ENCODE data around the gene ARL6IP6. TPM values are rescaled to one million over a fixed set of nuclear protein-coding genes. Genes with fewer than 3 reads are reported as not detected.
A peak's percentile ranks its signal among the peaks of the same experiment; 100 is the strongest.
"Not testable (repeated sequence)": the region's sequence is repeated elsewhere in the genome, so short reads cannot be mapped to it uniquely, and the experiment has no call there.

The ARL6IP6 gene
- total RNA-seq, 6 experiments from 2014 or later: 9.2 to 32.0 (median 24.3) TPM

DNA sequence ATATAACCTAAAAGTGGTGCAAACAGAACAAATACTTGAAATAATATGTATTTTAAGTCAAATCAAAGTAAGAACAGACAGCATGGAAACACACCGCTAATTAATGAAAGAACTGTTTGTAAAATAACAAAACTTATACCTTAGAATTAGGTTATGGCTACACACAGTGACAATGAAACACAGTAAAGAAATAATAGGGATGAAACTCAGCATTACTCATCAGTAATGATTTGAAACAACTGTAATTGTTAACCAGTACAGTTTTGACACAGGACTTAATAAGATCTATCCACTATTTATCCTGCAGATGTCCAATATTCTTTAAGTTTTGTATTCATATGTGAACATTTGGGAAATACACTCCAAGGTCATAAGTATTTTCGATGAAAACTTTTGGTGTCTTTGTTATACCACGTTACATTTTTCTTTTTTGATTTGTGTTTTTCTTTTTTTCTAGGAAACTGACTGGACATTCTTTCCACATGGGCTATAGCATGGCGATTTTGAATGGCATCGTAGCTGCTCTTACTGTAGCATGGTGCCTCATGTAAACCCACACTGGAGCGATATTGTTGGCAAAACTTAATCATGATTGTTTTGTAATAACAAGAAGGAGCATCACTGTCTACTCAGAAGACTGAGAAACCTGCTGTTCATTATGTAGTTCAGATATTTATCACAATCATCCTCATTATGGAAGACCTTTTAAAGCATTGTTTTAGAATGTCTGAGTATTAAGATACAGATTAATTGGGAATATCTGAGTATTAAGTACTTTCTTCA is 41.1 kb downstream of the ARL6IP6 start:
- Mint-ChIP-seq H3K4me1 (ENCODE audit: low read depth) (peaks cover 24% of the 10 kb centered on the region), H3K27ac (no peak overlapping the region; the same call in 1 of the 2 replicates), H3K9me3 (no peaks in the 10 kb centered on the region), H3K36me3 (ENCODE audit: low read depth) (no peaks in the 10 kb centered on the region), H3K4me3 (no peak overlapping the region), H3K27me3 (ENCODE audit: insufficient read depth) (no peaks in the 10 kb centered on the region)
- no peak for DNase-seq
- TF ChIP-seq, protein P1, sequence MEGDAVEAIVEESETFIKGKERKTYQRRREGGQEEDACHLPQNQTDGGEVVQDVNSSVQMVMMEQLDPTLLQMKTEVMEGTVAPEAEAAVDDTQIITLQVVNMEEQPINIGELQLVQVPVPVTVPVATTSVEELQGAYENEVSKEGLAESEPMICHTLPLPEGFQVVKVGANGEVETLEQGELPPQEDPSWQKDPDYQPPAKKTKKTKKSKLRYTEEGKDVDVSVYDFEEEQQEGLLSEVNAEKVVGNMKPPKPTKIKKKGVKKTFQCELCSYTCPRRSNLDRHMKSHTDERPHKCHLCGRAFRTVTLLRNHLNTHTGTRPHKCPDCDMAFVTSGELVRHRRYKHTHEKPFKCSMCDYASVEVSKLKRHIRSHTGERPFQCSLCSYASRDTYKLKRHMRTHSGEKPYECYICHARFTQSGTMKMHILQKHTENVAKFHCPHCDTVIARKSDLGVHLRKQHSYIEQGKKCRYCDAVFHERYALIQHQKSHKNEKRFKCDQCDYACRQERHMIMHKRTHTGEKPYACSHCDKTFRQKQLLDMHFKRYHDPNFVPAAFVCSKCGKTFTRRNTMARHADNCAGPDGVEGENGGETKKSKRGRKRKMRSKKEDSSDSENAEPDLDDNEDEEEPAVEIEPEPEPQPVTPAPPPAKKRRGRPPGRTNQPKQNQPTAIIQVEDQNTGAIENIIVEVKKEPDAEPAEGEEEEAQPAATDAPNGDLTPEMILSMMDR (IDR thresholded peaks at IDR 0.05): no peak

DNA sequence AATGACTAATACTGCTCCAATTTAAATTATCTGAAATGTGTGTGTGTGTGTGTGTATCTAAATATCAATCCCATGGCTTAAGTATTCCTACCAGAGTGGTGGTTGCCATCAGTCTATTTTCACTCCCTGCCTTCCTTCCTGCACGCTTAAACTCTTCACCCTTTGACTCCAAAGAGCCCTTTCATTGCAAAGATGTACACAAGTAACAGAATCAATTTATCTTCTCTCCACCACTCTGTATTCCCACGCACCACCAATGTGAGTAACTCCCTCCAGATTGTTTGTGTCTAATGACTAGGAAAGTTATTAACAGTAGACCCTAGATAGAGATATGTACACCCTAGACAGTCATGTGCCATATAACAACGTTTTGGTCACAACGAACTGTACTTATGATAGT is 42.8 kb downstream of the ARL6IP6 start:
- Mint-ChIP-seq H3K27ac (peak overlapping the region; percentile 22), H3K4me1 (ENCODE audit: low read depth) (peaks cover 24% of the 10 kb centered on the region), H3K36me3 (ENCODE audit: low read depth) (no peaks in the 10 kb centered on the region), H3K27me3 (ENCODE audit: insufficient read depth) (no peaks in the 10 kb centered on the region), H3K9me3 (no peaks in the 10 kb centered on the region), H3K4me3 (no peak overlapping the region)
- TF ChIP-seq, protein P1 (IDR thresholded peaks at IDR 0.05): no peak
- DNase-seq: no peak

DNA sequence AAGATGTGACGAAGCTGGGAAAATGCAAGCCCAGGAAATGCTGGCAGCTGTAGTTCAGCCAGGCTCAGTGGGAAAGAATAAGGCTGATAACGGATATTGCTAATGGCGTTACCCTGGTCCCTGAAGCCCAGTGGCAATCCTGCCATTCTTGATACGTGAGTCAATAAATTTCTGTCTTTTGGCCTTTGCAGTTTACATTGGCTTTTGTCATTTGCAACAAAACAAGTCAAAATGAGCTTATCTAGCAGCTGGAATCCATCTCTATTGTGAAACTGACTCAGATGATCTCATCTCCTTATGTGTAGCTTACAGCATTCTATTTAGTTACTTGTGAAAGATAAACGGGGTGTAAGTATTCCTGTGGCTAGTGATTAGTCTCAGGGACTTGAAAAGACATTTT is 43.8 kb downstream of the ARL6IP6 start:
- Mint-ChIP-seq H3K27ac (peak overlapping the region; percentile 72), H3K4me1 (ENCODE audit: low read depth) (peaks cover 25% of the 10 kb centered on the region), H3K36me3 (ENCODE audit: low read depth) (peaks cover under 1% of the 10 kb centered on the region; the same call in 1 of the 2 replicates), H3K4me3 (peak overlapping the region; percentile 49; the same call in 1 of the 2 replicates), H3K9me3 (no peaks in the 10 kb centered on the region), H3K27me3 (ENCODE audit: insufficient read depth) (no peaks in the 10 kb centered on the region)
- DNase-seq: peak; percentile 82
- TF ChIP-seq, protein P1 (IDR thresholded peaks at IDR 0.05): no peak

DNA sequence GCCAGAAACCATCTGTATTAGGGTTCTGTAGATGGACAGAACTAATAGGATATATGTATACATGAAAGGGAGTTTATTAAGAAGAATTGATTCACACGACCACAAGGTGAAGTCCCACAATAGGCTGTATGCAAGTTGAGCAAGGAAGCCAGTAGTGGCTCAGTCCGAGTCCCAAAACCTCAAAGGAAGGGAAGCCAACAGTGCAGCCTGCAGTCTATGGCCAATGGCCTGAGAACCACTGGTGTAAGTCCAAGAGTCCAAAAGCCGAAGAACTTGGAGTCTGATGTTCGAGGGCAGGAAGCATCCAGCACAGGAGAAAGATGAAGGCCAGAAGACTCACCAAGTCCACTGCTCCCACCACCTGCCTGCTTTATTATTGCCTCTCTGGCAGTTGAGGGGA is 44.8 kb downstream of the ARL6IP6 start:
- H3K27me3 Mint-ChIP-seq (ENCODE audit: insufficient read depth); DNase-seq; H3K36me3 Mint-ChIP-seq (ENCODE audit: low read depth); H3K27ac Mint-ChIP-seq; H3K9me3 Mint-ChIP-seq; H3K4me3 Mint-ChIP-seq: not testable (repeated sequence)
- H3K4me1 Mint-ChIP-seq (ENCODE audit: low read depth): peaks cover 27% of the 10 kb centered on the region

DNA sequence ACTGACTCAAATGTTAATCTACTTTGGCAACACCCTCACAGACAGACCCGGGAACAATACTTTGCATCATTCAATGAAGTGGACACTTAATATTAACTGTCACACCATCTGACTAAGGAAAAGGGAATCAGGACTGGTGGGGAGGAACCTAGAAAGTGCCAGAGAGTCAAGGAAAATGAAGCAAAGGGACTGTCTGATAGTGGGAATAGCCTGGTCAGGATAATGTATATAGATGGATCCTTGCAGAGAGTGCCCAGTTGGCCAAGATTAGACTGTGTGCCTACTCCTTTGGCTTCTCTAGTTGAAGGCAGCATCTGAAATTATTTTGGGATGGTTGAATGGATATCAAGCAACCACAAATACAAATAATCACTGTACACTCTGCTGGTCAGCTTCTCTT is 45.2 kb downstream of the ARL6IP6 start:
- no peak for DNase-seq
- Mint-ChIP-seq H3K27me3 (ENCODE audit: insufficient read depth) (no peaks in the 10 kb centered on the region), H3K9me3 (no peaks in the 10 kb centered on the region), H3K4me1 (ENCODE audit: low read depth) (peaks cover 27% of the 10 kb centered on the region), H3K27ac (no peak overlapping the region), H3K36me3 (ENCODE audit: low read depth) (peaks cover 9% of the 10 kb centered on the region; the same call in 1 of the 2 replicates), H3K4me3 (no peak overlapping the region)
- TF ChIP-seq, protein P1 (IDR thresholded peaks at IDR 0.05): no peak

DNA sequence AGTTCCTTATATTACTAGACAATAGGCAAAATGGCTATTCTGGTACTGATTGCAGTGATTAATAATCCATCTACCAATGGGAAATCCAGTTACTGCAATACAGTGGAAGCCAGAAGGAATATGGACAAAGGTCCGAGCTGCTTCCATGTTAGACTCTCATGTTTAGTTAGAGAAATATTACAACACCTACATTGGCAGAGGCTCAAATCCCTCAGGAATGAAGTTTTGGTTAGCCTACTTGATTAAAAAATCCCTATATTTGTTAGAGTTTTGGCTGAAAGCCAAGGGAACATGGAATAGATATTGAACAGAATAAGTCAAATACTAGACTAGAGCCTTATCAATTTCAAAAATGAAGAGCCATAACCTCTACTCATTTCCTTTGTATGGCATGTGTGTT is 48.5 kb downstream of the ARL6IP6 start:
- no peaks in the 10 kb centered on the region for H3K9me3 Mint-ChIP-seq
- no peak overlapping the region for H3K4me3 Mint-ChIP-seq
- no peak for DNase-seq
- peaks cover 9% of the 10 kb centered on the region; the same call in 1 of the 2 replicates for H3K36me3 Mint-ChIP-seq (ENCODE audit: low read depth)
- TF ChIP-seq, protein P1 (IDR thresholded peaks at IDR 0.05): no peak
- no peak overlapping the region for H3K27ac Mint-ChIP-seq
- peaks cover 15% of the 10 kb centered on the region for H3K4me1 Mint-ChIP-seq (ENCODE audit: low read depth)
- H3K27me3 Mint-ChIP-seq (ENCODE audit: insufficient read depth): no peaks in the 10 kb centered on the region; the same call in 1 of the 2 replicates

All from HFFc6 (cell line).